GM23338 (cell line): Measurements from ENCODE around the gene ADCY1. TPM values are rescaled to one million over a fixed set of nuclear protein-coding genes. Genes with fewer than 3 reads are reported as not detected.
"Not testable (repeated sequence)": the region's sequence is repeated elsewhere in the genome, so short reads cannot be mapped to it uniquely, and the experiment has no call there.

Experiments used
- ATAC-seq: fragments of 200-7000 bp; cut with Tn5 transposase; 3 replicates; pipeline ENCODE4 v1.9.1; 2020
- DNase-seq: peaks from one replicate; pipeline ENCODE4 v3.0.0-alpha.2; 2015; ENCODE audit warnings: low spot score
- H2AFZ ChIP-seq: fragments of 200-600 bp; sonication (generic); 2 replicates; pipeline ENCODE4 v1.8.0; 2016; ENCODE audit warnings: antibody characterized with exemption, mild to moderate bottlenecking, moderate library complexity
- H3F3A ChIP-seq: fragments of 200-600 bp; sonication (generic); replicated peaks from 2 replicates; pipeline ENCODE4 v1.8.0; 2017; ENCODE audit warnings: antibody characterized with exemption, mixed run types, low read depth
- H3K27ac ChIP-seq: fragments of 200-600 bp; sonication (generic); 2 replicates; pipeline ENCODE4 v1.6.1; 2016; ENCODE audit warnings: low read depth
- H3K27me3 ChIP-seq: fragments of 200-600 bp; sonication (generic); 2 replicates; pipeline ENCODE4 v1.8.0; 2016; ENCODE audit warnings: mild to moderate bottlenecking, mixed run types, moderate library complexity; ENCODE audit not compliant: insufficient read depth
- H3K36me3 ChIP-seq: fragments of 200-600 bp; sonication (generic); 2 replicates; pipeline ENCODE4 v1.8.0; 2016; ENCODE audit warnings: mild to moderate bottlenecking; ENCODE audit not compliant: insufficient read depth
- H3K4me1 ChIP-seq: fragments of 200-600 bp; sonication (generic); 2 replicates; pipeline ENCODE4 v1.8.0; 2016; ENCODE audit warnings: mild to moderate bottlenecking, moderate library complexity; ENCODE audit not compliant: insufficient read depth
- H3K4me2 ChIP-seq: fragments of 200-600 bp; sonication (generic); 2 replicates; pipeline ENCODE4 v1.7.1; 2017; ENCODE audit warnings: mixed run types
- H3K4me3 ChIP-seq: fragments of 200-600 bp; sonication (generic); 2 replicates; pipeline ENCODE4 v1.6.1; 2016; ENCODE audit warnings: mixed run types
- H3K79me2 ChIP-seq: fragments of 200-600 bp; sonication (generic); replicated peaks from 2 replicates; pipeline ENCODE4 v1.8.0; 2017; ENCODE audit warnings: mild to moderate bottlenecking; ENCODE audit not compliant: insufficient read depth
- H3K9me2 ChIP-seq: fragments of 200-600 bp; sonication (generic); 2 replicates; pipeline ENCODE4 v1.8.0; 2017; ENCODE audit not compliant: insufficient read depth
- H4K20me1 ChIP-seq: fragments of 200-600 bp; sonication (generic); replicated peaks from 2 replicates; pipeline ENCODE4 v1.8.0; 2017; ENCODE audit warnings: mild to moderate bottlenecking; ENCODE audit not compliant: insufficient read depth
- H3K27ac Mint-ChIP-seq: 2 replicates; pipeline ENCODE4 v1.8.0; 2020; ENCODE audit warnings: inconsistent platforms, mild to moderate bottlenecking, moderate library complexity, mixed read lengths
- H3K27me3 Mint-ChIP-seq: 3 replicates; pipeline ENCODE4 v1.8.0; 2022; ENCODE audit warnings: low read depth, mild to moderate bottlenecking, moderate library complexity, mixed read lengths, inconsistent platforms; ENCODE audit not compliant: insufficient read depth, poor library complexity
- H3K36me3 Mint-ChIP-seq: 3 replicates; pipeline ENCODE4 v1.8.0; 2021; ENCODE audit warnings: low read depth, mild to moderate bottlenecking, inconsistent platforms, moderate library complexity, mixed read lengths
- H3K4me1 Mint-ChIP-seq: 3 replicates; pipeline ENCODE4 v1.8.0; 2020; ENCODE audit warnings: mild to moderate bottlenecking, inconsistent platforms, mixed read lengths
- H3K4me3 Mint-ChIP-seq: 3 replicates; pipeline ENCODE4 v1.8.0; 2021; ENCODE audit warnings: moderate library complexity, mild to moderate bottlenecking, inconsistent platforms, mixed read lengths
- H3K9me3 Mint-ChIP-seq: 3 replicates; pipeline ENCODE4 v1.8.0; 2020; ENCODE audit warnings: moderate library complexity, mild to moderate bottlenecking, inconsistent platforms, mixed read lengths
- CREB1 ChIP-seq: fragments of 250-450 bp; sonication (Bioruptor Pico); IDR thresholded peaks from 2 replicates; pipeline ENCODE4 v1.5.0; 2020; ENCODE audit warnings: low read depth, mild to moderate bottlenecking, moderate library complexity
- POLR2AphosphoS5 ChIP-seq: IDR thresholded peaks from 2 replicates; pipeline ENCODE4 v1.6.1; 2016; ENCODE audit warnings: antibody characterized with exemption, low read depth
- polyA plus RNA-seq: library from polyadenylated mRNA; unstranded; fragments of >200 nt; fragmentation: Nextera tagmentation; extraction: Ambion mirVana; gene quantifications from 2 replicates; pipeline ENCODE4 v1.2.1, GENCODE V29; 2016
- small RNA-seq: library from RNA; depleted of rRNA; stranded (forward); fragments of <200 nt; gene quantifications from one replicate; pipeline ENCODE3, GENCODE V24; 2014; ENCODE audit warnings: low replicate concordance
- total RNA-seq: library from RNA; depleted of rRNA; stranded (reverse); fragments of >200 nt; shearing (Covaris generic); gene quantifications from 2 replicates; pipeline ENCODE4 v1.2.3, GENCODE V29; 2014
- TF ChIP-seq, protein P1 (sequence below): IDR thresholded peaks from 2 replicates; pipeline ENCODE4 v1.6.1; 2016; ENCODE audit warnings: antibody characterized with exemption
- TF ChIP-seq, protein P2 (sequence below), 2 experiments: fragments of 200-600 bp in 1 of 2; sonication (generic) in 1 of 2; conservative IDR thresholded peaks; 2 replicates each; pipeline versions ENCODE4 v1.5.1 to v1.6.1; 2016 to 2017; ENCODE audit warnings: antibody characterized with exemption in 2 of 2, low read depth in 2 of 2, mild to moderate bottlenecking in 2 of 2, moderate library complexity in 1 of 2

ADCY1 gene
- total and polyA plus RNA-seq, 2 experiments from 2014 or later = 2.3 to 18.7 TPM

DNA sequence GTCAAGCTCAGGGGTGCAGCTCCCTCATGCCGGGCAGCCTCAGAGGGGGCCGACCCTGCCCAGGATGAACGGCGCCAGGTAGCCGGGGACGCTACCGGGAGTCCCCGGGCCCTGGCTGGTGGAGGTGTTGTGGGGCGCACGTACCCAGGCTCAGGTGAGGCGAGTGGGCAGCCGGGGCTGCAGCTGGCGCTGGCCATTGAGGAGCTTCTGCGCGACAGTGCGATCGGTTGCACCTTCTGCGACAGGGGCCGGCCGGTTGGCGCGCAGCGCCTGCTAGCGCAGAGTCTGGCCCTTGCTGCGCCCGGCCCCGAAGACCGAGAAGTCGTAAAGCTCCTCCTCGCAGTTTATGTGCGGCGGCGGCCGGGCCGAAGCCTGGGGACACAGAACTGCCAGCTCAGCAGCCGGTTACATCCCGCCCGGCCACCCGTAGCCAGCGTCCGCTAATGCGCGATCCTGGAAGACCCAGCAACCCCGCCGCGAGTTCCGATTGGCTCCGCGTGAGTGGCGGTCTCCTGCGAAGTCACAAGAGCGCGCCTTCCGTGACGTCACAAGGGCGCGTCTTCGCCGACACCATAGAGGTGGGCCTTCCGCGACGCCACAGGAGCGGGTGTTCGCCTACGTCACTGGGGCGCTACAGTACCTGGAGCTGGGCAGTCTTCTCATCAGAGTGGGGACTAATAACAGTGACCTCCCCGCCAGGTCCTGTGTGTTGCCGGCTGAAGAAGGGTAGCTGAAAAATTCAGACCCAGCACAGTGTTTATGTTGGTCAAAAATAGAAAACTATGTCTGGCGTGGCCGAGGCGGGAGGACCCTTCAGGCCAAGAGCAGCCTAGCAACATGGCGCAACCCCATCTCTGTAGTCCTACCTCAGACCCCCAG, 194.6 kb downstream of the ADCY1 start:
- H3K27ac ChIP-seq = peak overlapping the region; percentile 90
- H3F3A ChIP-seq, H4K20me1 ChIP-seq, H3K4me1 ChIP-seq, H3K9me2 ChIP-seq, H3K36me3 ChIP-seq, H3K4me1 Mint-ChIP-seq, H3K27me3 Mint-ChIP-seq, H3K36me3 Mint-ChIP-seq, H3K9me3 Mint-ChIP-seq, H3K27me3 ChIP-seq: not testable (repeated sequence)
- peak; percentile 98 for DNase-seq
- TF ChIP-seq, protein P1, sequence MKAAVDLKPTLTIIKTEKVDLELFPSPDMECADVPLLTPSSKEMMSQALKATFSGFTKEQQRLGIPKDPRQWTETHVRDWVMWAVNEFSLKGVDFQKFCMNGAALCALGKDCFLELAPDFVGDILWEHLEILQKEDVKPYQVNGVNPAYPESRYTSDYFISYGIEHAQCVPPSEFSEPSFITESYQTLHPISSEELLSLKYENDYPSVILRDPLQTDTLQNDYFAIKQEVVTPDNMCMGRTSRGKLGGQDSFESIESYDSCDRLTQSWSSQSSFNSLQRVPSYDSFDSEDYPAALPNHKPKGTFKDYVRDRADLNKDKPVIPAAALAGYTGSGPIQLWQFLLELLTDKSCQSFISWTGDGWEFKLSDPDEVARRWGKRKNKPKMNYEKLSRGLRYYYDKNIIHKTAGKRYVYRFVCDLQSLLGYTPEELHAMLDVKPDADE = peak; percentile 78
- TF ChIP-seq CREB1 (peak; percentile 100), POLR2AphosphoS5 (peak; percentile 61)
- TF ChIP-seq, protein P2, sequence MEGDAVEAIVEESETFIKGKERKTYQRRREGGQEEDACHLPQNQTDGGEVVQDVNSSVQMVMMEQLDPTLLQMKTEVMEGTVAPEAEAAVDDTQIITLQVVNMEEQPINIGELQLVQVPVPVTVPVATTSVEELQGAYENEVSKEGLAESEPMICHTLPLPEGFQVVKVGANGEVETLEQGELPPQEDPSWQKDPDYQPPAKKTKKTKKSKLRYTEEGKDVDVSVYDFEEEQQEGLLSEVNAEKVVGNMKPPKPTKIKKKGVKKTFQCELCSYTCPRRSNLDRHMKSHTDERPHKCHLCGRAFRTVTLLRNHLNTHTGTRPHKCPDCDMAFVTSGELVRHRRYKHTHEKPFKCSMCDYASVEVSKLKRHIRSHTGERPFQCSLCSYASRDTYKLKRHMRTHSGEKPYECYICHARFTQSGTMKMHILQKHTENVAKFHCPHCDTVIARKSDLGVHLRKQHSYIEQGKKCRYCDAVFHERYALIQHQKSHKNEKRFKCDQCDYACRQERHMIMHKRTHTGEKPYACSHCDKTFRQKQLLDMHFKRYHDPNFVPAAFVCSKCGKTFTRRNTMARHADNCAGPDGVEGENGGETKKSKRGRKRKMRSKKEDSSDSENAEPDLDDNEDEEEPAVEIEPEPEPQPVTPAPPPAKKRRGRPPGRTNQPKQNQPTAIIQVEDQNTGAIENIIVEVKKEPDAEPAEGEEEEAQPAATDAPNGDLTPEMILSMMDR (conservative IDR thresholded peaks at IDR 0.05; ENCODE audit: low read depth in 2 of 2) = peak in 1 of 2 experiments; percentile 5; a peak in 1 of 4 replicates
- peak overlapping the region; percentile 63; the same call in 1 of the 2 replicates for H2AFZ ChIP-seq
- peaks cover 34% of the 10 kb centered on the region for H3K79me2 ChIP-seq
- ATAC-seq = peak; percentile 100
- H3K4me2 ChIP-seq = peak overlapping the region; percentile 87
- H3K4me3 Mint-ChIP-seq = peak overlapping the region; percentile 92
- peak overlapping the region; percentile 93 for H3K4me3 ChIP-seq
- peak overlapping the region; percentile 99 for H3K27ac Mint-ChIP-seq

DNA sequence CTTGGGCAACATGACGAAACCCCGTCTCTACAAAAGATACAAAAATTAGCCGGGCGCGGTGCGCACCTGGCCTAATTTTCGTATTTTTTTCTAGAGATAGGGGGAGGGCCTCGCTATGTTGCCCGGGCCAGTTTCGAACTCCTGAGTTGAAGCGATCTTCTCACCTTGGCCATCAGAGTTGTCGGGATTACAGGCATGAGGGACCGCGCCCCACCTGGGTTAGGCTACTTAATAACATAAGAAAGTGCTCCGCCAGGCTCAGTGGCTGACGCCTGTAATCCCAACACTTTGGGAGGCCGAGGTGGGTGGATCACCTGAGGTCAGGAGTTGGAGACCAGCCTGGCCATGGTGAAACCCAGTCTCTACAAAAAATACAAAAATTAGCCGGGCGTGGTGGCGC, 195.5 kb downstream of the ADCY1 start:
- peak overlapping the region; percentile 92 for H3K4me3 Mint-ChIP-seq
- not testable (repeated sequence) for H3K4me1 Mint-ChIP-seq, H3K9me2 ChIP-seq, H3K9me3 Mint-ChIP-seq, DNase-seq, H2AFZ ChIP-seq, H3K4me1 ChIP-seq, H3K36me3 Mint-ChIP-seq, H3K27me3 Mint-ChIP-seq, H3K27me3 ChIP-seq, ATAC-seq, H3K36me3 ChIP-seq, H4K20me1 ChIP-seq, H3F3A ChIP-seq
- Histone ChIP-seq H3K4me3 (peak overlapping the region; percentile 93), H3K4me2 (peak overlapping the region; percentile 87), H3K79me2 (peaks cover 32% of the 10 kb centered on the region), H3K27ac (peak overlapping the region; percentile 67; the same call in 1 of the 2 replicates)
- peak overlapping the region; percentile 99 for H3K27ac Mint-ChIP-seq

Small RNA genes lying within 50 kb of the gene (small RNA-seq; reads per million reads assigned to genes)
- gene AC073325.2 = not detected
